HG03097 (cell line): Measurements from ENCODE around the gene SHOX.
"Not testable (repeated sequence)": the region's sequence is repeated elsewhere in the genome, so short reads cannot be mapped to it uniquely, and the experiment has no call there.

ENCODE experiments used
- ATAC-seq: cut with Tn5 transposase; IDR thresholded peaks from one replicate; pipeline ENCODE4 v1.9.1; 2021; ENCODE audit not compliant: unreplicated experiment, low FRiP score

The SHOX gene

GRCh38 chrX:630612-631496 lies at the start of gene SHOX:
TSS of gene SHOX (plus strand) at chrX:630791. CDS start at chrX:630898, 107 bp downstream.
- ATAC-seq: no peak

- no peak for ATAC-seq
Measured at GRCh38 chrX:581066-581465, 49.5 kb upstream of the SHOX start.

- ATAC-seq: no peak
Measured at GRCh38 chrX:581720-582298, 48.8 kb upstream of the SHOX start.

- no peak for ATAC-seq
Measured at GRCh38 chrX:584572-584971, 46.0 kb upstream of the SHOX start.

- no peak for ATAC-seq
Measured at GRCh38 chrX:585115-585808, 45.3 kb upstream of the SHOX start.

- no peak for ATAC-seq
Measured at GRCh38 chrX:586351-586750, 44.2 kb upstream of the SHOX start.

GRCh38 chrX:589261-589660 lies 41.3 kb upstream of the SHOX start:
- ATAC-seq: not testable (repeated sequence)

GRCh38 chrX:590693-591404 lies 39.7 kb upstream of the SHOX start:
- no peak for ATAC-seq

- ATAC-seq: no peak
Measured at GRCh38 chrX:599837-600715, 30.5 kb upstream of the SHOX start.

- ATAC-seq: not testable (repeated sequence)
Measured at GRCh38 chrX:603029-603428, 27.6 kb upstream of the SHOX start.

- ATAC-seq: not testable (repeated sequence)
Measured at GRCh38 chrX:604616-605015, 26.0 kb upstream of the SHOX start.

GRCh38 chrX:608088-608487 lies 22.5 kb upstream of the SHOX start:
- ATAC-seq: not testable (repeated sequence)

GRCh38 chrX:614136-614535 lies 16.5 kb upstream of the SHOX start:
- ATAC-seq: no peak

GRCh38 chrX:617401-617800 lies 13.2 kb upstream of the SHOX start:
- no peak for ATAC-seq

- no peak for ATAC-seq
Measured at GRCh38 chrX:617891-618290, 12.7 kb upstream of the SHOX start.

- not testable (repeated sequence) for ATAC-seq
Measured at GRCh38 chrX:618304-618703, 12.3 kb upstream of the SHOX start.

GRCh38 chrX:618761-619450 lies 11.7 kb upstream of the SHOX start:
- ATAC-seq: no peak

- ATAC-seq: no peak
Measured at GRCh38 chrX:619451-619811, 11.2 kb upstream of the SHOX start.

- ATAC-seq: no peak
Measured at GRCh38 chrX:619812-620531, 10.6 kb upstream of the SHOX start.
